Activated naive CD8-positive, alpha-beta T cell treated with anti-CD3 and anti-CD28 coated beads for 36 hours (primary cell): ENCODE measurements around the gene MAGI3. TPM values are rescaled to one million over a fixed set of nuclear protein-coding genes. Genes with fewer than 3 reads are reported as not detected.
"Not testable (repeated sequence)": the region's sequence is repeated elsewhere in the genome, so short reads cannot be mapped to it uniquely, and the experiment has no call there.

ENCODE experiments used
- DNase-seq: peaks from one replicate; pipeline ENCODE4 v3.0.0; 2021
- H3K27ac Mint-ChIP-seq: one replicate; pipeline ENCODE4 v1.8.0; 2022; ENCODE audit warnings: mild to moderate bottlenecking, moderate library complexity, mixed read lengths
- H3K27me3 Mint-ChIP-seq: one replicate; pipeline ENCODE4 v1.8.0; 2022; ENCODE audit warnings: mild to moderate bottlenecking, mixed read lengths
- H3K36me3 Mint-ChIP-seq: one replicate; pipeline ENCODE4 v1.8.0; 2021; ENCODE audit warnings: mild to moderate bottlenecking, mixed read lengths
- H3K4me1 Mint-ChIP-seq: one replicate; pipeline ENCODE4 v1.8.0; 2021; ENCODE audit warnings: mixed read lengths
- H3K4me3 Mint-ChIP-seq: one replicate; pipeline ENCODE4 v1.8.0; 2022; ENCODE audit warnings: mild to moderate bottlenecking, moderate library complexity, mixed read lengths
- H3K9me3 Mint-ChIP-seq: one replicate; pipeline ENCODE4 v1.8.0; 2022; ENCODE audit warnings: mixed read lengths
- total RNA-seq, 2 experiments: library from RNA; stranded (reverse); gene quantifications; one replicate each; pipeline ENCODE4 v1.2.3, GENCODE V29; 2021

The MAGI3 gene
- total RNA-seq, 2 experiments from 2014 or later: 3.3 to 3.4 TPM

GRCh38 chr1:113718621-113719020 is 328.3 kb downstream of the MAGI3 start:
- H3K27me3 Mint-ChIP-seq: not testable (repeated sequence)
- H3K36me3 Mint-ChIP-seq: peaks cover 59% of the 10 kb centered on the region

GRCh38 chr1:113721010-113721409 is 330.7 kb downstream of the MAGI3 start:
- Mint-ChIP-seq H3K4me1 (no peaks in the 10 kb centered on the region), H3K27ac (no peak overlapping the region), H3K4me3 (no peak overlapping the region), H3K27me3 (no peaks in the 10 kb centered on the region), H3K36me3 (peaks cover 62% of the 10 kb centered on the region), H3K9me3 (peaks cover 20% of the 10 kb centered on the region)
- no peak for DNase-seq

More at GRCh38 chr1:113718621-113719020, 328.3 kb downstream of the MAGI3 start:
- H3K4me3 Mint-ChIP-seq, H3K4me1 Mint-ChIP-seq, DNase-seq, H3K27ac Mint-ChIP-seq: not testable (repeated sequence)
- peaks cover 20% of the 10 kb centered on the region for H3K9me3 Mint-ChIP-seq

- no peak overlapping the region for H3K27ac Mint-ChIP-seq
- no peak overlapping the region for H3K4me3 Mint-ChIP-seq
- H3K9me3 Mint-ChIP-seq: no peaks in the 10 kb centered on the region
- DNase-seq: peak; percentile 15
- peaks cover 9% of the 10 kb centered on the region for H3K4me1 Mint-ChIP-seq
- no peaks in the 10 kb centered on the region for H3K27me3 Mint-ChIP-seq
- H3K36me3 Mint-ChIP-seq: peaks cover 25% of the 10 kb centered on the region
These were observed 342.5 kb downstream of the MAGI3 start for GRCh38 chr1:113732802-113733201.

GRCh38 chr1:113734357-113735055 is 344.2 kb downstream of the MAGI3 start:
- Mint-ChIP-seq H3K27me3 (no peaks in the 10 kb centered on the region), H3K9me3 (no peaks in the 10 kb centered on the region), H3K36me3 (peaks cover 18% of the 10 kb centered on the region), H3K4me3 (no peak overlapping the region), H3K4me1 (peaks cover 9% of the 10 kb centered on the region), H3K27ac (no peak overlapping the region)
- DNase-seq: no peak
